Activated CD8-positive, alpha-beta memory T cell treated with anti-CD3 and anti-CD28 coated beads for 24 hours (primary cell): ENCODE data around the gene ATIC.

Source experiments
- DNase-seq: peaks from one replicate; pipeline ENCODE4 v3.0.0-alpha.2; 2020

Gene ATIC

DNA sequence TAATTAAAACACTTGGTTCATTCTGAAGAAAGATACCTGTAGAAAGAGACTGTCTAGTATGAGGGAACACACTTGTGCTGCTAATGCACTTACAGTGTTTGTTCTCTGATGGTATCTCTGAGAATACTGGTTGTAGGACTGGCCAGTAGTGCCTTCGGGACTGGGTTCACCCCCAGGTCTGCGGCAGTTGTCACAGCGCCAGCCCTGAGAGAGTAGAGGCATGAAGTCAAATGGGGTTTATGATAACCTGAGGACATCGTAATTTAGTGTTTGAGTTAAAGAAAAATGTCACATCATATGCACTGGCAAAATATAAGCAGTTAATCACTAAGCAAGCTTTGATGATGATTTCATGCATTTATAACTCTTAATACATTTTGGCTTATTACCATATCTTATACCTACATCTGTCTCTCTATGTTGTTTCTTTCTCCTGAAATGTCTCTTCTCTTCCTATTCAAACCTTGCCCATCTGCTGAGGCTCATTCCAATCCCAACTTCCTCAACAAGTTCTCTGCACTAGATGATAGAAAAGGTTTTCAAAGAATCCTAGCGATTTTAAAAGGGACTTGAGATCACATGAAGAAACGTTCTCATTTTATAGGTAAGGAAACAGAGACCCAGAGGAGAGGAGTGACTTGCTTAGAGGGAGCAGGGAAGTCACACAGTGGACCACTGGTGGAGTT, 50.2 kb downstream of the ATIC start:
- no peak for DNase-seq

DNA sequence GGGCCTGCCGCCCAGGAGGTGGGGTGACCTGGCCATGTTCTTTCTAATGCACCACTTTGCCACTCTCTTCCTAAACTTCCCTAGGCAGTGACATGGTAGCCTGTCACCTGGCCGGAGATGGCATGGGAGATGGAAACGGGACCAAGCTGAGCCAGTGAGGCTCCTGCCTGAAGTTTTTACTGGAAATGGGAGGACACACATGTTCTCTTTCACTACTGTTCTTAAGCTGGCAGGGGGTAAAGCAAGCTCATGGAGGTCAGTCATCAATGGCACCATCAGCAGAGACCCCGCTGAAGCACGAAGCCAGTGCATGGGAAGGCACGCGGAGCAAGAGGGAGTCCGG, 50.7 kb downstream of the ATIC start:
- DNase-seq: no peak

DNA sequence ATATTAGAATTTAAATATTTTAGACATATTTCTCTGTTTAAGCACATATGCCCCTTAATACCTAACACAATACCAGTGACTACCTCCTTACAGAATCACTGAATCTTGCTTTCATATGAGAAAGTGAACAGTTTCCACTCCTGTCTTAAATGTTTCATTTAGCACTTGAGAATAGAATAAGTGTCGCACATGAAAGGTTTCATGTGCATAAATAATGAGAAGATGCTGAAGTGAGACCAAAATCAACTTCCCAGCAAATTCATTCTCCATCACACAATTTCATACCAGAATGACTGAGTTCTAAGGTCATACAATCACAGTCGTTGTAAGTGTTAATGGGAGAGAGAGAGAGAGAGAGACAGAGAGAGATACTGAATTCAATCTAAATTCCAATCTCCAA, 51.2 kb downstream of the ATIC start:
- DNase-seq: no peak

DNA sequence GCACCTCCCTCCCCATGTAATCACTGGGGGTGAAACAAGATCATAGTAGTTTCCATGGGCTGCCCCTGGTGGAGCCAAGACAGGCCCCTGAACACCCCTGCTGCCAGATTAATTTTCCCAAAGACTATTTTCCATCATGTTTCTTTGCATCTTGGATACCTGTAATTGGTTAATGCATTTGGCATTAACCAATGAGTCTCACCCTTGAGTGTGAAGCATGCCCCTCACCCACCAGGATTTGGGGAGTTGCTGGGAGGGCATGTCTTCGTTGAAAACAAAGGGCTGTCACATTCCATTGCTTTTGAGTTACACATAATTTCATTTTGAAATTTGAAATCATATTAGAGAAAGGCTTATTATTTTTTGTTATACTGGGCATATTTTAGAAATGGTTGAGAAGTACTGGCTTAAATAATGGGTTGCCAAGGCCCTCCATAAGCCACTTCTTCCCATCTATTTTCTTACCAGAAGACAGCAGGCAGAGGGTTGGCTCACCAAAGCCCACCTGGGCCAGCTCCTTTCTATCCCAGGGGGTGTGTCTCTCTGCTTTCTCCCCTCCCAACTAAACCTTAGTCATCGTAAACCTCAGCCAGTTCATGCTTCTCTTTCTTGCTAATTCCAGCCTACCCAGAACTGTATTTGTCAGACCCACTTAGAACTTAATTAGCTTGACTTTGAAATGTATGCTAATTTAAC, 51.8 kb downstream of the ATIC start:
- no peak for DNase-seq

DNA sequence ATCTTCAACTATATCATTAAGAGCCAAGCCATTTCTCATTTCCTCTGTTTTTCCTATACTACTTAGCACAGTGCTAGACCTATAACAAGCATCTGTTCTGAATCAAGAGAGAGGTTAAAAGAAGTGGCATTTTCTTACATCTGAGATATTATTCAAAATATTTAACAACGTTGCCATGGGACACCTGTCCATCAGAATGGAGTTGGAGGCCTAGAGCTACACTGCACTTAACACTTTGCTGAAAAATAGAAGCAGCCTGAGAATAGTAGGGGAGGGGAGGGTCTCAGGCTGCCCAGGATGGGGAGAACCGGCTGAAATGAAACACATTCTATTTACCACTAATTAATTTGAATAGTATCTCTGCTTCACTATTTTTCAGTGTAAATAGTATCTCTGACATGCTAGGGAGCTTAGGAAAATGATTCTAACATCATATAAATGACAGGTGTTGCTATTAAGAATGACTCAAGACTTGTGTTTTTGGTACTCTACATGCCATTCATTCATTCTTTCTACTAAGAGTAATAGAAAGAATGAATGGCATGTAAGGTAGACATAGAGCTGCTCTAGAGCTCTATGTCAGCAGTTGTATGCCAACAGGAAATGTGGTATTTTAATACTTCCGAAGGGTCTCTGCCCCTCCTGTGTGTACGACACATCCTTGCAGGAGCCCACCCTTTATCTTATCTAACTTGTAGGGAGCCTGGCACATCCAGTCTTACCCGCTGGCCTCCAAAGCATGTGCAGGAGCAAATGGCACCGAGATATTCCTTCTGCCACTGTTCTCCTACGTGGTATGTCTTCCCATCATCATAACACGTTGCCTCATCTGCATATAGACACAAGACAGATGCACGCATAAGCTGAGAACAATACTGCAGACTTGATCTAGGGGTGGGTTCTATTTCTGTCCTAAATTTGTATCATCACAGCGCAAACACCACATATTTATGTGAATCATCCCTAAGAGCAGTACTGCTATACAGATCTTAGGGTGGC, 52.6 kb downstream of the ATIC start:
- DNase-seq: no peak

DNA sequence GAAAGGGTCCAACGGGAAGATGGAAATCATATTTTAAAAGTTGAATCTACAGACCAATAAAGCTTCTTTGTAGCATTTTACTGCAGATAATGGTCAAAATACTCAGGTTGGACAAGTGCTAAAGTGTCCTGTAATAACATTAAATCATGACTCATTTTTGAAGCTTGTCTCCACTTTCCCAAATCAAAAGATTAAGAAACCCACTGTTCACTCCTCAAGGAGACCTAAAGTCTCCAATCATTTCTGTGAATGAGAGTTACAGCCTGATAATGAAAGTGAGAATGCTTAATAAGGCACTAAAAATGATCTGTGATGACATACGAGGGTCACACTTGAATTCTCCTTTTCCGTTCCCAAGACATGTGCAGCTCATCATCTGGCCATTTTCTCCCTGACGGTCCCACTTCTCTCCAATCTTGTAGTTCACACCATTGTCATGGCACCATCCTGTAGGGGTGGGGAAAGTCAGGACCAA, 53.4 kb downstream of the ATIC start:
- DNase-seq: no peak

DNA sequence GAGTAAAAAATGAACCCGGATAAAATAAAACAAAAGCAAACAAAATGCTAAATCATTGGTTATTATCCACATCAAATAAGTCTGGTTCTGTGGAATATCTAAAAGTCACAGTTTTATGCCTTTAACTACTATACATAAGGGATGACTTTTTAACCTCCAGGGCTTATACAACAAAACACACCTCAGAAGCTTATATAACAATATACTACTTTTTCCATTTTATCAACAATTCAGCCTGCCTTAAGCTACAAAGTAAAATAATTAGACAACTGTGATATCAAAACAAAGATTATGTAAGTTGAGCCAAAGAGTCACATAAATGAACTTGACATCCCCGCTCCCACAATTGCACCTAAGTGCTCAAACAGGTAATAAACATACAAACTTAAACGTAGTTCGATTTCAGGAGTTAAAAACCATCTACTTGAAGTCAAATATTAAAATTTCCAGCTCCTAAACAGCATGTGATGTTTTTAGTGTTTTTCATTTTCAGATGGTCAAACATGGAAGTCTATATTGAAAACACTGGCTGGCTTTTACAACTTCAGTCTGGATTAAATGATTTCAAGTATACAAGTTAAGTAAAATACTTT, 54.7 kb downstream of the ATIC start:
- no peak for DNase-seq

DNA sequence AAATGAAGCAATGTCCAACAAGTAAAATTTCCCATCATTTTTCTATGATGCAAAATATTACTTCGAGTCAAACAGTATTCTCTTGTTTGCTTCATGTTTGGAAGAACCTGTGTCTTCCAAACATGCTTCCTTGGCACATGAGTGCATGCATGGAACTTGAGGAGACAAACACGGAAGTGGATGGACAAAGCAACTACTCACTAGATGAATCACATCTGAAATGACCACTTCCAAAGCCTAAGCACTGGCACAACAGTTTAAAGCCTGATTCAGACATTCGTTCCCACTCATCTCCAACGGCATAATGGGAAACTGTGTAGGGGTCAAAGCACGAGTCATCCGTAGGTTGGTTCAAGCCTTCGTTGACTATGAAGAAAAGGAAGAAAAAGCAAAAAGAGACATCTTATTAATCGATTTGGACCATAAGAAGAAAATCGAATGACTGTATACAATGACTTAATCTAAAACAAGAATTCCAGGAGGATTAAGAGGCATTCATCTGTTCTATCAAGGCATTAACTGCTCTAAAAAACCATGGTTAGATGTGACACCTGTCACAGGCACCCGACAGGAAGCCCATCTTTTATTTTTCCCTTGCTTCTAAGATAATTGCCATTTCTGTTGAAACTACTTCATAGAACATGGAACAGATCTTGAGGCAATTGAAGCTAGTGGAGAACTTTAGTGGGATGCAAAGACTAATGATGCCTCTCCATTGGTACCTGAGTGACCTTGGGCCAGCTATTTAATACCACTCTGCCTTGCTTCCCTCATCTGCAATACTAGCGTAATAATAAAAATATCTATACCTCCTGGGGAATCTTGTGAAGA, 56.0 kb downstream of the ATIC start:
- no peak for DNase-seq

DNA sequence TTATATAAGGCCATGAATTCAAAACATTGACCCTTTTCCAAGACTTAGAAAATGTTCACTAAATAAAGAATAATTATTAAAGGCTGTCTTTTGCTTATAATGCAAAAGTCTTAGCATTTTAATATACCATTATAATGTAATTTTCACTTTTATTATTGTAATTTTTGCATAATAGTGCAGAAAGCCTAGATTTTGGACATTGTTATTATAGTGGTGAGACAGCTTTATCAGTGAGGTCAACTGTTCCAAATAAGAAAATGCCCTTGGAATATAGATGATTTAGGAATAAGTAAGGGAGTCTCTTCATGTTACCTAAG, 56.6 kb downstream of the ATIC start:
- no peak for DNase-seq

DNA sequence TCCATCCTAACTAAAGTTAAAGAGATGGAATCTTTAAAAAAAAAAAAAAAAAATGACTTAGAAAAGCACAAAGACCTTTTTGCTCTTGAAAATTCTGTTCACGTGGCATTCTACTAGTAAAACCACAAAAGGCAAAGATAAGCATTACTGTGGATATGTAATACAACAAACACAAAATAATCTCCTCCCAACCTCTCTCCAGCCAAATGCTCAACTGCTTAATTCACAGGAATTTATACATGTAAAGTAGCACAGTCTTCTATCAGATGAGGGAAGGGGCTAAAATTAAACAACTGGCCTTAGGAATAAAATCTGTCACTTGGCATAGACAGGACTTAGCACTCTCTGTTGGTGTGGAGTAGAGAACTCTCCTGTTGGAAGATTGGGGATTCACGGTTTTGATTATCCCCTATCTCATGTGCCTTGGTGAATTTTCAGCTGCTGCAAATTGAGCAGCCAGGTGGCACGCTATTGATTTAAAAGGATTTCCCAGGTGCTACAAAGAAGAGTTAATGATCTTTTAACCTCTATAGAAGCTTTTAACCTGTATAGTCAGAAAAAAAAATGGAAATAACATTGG, 57.4 kb downstream of the ATIC start:
- no peak for DNase-seq

DNA sequence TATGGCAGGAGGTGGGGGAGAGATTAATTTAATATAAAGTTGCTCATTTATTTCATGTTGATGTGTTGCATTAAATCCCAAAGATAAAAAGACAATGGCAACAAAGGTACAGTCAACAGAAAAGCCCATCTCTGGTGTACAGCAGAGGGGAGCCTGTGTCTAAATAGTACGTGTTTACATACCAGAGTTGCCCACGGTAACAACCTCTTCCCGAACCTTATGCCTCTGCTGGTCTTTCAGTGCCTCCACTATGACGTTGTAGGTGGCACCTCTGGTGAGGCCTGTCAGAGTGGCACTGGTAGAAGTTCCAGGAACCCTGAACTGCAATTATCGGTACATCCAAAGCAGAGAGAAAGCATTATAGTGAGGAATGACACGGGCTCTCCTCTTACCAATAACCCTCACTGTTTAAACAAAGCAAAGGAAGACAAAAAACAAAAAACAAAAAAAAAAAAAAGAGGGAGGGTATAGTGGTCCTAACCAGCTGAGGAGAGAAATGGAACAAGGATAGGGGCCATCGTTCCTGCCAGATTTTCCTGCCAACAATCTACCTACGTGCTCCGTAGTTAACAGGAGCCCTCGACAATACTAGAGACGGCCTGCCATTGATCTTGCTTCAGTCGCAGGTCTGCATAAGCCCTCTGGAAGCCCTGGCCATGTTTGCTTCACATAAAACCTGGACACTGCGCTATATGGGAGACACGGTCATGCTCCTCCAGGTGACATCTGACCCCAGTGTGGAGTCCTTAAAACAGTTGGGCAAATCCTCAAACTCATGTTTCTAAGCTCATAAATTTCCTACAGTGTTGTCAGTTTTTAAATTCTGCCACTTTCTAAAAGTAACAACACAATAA, 58.5 kb downstream of the ATIC start:
- no peak for DNase-seq

DNA sequence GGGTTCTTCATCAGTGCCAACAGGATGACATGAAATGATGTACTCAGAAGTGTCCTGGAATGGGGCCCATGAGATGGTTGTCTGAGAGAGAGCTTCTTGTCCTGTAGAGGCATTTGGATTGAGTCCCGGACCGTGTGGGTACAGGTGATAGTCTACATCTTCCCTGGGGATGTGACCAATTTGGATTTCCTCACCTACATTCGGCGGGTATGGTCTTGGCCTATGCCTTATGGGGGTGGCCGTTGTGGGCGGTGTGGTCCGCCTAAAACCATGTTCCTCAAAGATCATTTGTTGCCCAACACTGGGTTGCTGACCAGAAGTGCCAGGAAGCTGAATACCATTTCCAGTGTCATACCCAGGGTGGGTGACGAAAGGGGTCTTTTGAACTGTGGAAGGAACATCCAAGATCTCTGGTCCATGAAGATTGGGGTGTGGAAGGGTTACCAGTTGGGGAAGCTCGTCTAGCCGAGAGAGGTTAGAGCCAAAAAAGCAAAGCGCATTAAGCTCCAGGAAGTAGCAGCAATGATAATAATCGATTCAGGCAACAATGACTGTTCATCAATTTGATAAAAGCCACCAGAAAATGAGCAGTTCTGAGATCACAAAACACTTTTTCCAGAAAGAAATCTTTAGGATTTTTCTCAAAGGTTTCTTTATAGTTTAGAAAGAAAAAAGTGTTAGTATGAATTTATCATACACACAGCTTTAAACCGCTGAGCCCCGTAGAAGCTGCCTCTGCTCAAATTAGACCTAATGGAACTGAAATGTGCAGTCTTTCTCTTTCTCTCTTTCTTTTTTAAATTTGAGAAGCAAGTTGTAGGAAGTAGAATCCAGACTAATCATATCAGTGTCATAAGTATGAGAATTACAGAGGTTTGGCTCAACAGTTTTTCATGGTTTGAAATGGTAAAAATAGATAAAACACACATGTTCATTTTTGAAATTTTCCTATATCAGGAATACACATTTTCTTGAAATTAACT, 60.3 kb downstream of the ATIC start:
- no peak for DNase-seq

DNA sequence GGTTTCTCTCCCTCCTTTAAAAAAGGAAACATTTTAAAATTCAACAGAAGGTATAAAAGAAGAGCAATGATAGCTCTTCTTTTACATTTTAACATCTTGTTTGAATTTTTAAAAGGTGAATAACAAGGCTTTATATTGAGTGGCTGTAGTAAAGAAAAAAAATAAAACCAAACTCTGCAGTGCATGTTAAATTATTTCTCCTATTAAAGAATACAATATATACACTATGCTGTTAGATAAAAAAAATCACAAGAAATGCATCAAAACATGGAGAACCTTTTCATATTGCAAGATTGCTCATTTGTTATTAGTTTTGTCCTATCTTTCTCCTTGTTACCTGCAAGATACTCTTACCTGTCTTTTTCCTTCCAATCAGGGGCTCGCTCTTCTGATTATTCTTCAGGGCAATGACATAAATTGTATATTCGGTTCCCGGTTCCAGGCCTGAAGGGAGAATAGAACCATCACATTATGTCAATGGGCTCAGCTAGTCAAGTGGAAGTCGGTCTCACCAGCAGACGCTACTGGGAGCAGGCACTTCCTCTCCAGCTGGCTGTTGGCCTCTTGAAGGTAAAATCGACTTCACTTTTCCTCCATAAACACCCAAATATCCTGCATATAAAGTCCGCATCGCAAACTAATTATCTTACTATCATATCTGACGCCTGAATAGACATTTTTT, 61.2 kb downstream of the ATIC start:
- DNase-seq: no peak

DNA sequence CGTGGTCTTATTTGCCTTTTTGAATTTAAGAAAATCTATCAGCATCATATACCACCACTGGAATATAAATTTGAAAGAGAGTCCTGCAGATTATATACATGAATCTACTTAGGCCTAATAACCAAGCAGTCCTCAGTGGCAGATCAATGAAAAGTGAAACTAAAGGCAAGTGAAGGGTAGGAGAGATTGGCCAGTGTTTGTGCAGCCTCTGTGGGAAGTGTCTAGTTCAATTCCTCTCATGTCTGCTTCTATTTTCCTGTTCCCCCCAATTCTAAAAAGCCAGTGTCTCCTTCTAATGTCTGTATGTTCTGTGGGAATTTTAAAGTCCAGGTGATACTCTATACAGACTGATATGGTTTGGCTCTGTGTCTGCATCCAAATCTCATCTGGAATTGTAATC, 62.1 kb downstream of the ATIC start:
- no peak for DNase-seq

DNA sequence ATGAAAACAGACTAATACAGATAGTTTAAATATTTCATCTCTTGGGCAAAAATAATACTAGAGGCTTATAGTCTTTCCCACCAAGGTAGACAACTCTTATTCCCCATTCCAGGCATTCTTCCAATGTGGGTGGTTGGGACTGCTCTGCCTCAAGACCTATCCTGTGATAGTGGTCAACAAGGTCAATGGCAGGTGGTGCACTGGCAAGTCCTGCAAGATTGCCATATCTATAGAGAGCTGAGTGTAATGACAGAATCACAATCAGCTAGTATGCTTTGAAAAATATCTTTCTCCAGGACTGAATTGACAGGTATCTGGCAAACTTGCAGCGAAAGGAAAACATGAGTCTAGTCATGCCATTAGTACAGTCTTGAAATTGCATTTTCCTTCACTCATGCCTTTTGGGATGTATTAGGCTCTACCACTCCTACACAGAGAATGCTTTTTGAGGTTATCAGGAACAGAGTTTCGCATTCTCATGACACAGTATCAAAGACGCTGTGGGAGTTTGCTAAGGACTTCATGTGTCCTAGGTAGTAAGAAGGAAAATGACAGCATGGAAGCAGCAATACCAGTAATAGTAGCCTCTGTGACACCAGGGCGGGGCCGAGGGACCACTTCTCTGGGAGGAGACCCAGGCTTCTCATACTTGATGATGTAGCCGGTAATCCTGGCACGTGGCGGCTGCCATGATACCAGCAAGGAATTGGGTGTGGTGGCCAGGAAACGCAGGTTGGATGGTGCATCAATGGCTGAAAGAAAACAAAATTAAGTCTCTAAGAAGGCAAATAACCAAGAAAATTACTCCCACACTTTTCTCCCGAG, 63.0 kb downstream of the ATIC start:
- no peak for DNase-seq

DNA sequence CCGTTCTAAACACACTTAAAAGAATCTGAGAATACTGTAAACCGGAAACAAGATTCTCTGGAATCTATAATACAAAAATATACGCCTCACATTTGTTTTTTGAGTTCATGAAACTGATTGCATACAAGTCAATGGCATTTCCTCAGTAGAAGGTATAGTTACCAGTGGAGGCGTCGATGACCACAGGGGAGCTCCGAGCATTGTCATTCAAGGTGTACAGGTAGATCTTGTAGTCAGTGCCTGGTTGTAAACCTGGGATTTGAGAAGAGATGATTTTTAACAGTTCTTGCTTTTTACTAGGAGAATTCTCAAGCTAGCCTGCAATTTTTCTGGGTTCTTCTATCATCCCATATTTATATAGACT, 63.6 kb downstream of the ATIC start:
- no peak for DNase-seq

DNA sequence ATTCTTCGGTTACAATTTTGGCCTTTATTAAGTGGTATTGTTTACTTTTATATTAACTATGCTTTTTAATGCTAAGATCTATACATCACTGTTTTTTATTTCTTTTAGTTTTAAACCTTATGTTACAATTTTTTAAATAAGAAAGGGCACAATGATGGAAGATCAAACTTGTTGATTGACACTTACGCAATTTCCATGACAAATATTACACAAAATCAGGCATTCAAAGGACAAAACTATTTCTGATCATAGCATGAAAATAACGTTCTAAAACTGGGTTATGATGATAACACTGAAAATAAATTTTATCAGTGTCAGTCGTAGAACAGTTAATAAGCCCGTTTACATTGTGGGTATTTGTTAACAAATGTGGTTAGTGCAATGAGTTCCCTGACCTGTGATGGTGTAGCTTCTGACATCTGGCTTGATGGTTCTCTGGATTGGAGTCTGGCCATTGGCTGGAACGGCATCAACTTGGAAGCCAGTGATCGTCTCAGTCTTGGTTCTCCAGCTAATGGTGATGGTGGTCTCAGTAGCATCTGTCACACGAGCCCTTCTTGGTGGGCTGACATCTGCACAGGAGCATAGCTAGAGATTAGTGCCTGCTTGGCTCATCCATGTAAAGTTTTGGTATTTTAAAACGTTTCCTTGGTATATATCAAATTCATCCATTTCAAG, 64.4 kb downstream of the ATIC start:
- no peak for DNase-seq

DNA sequence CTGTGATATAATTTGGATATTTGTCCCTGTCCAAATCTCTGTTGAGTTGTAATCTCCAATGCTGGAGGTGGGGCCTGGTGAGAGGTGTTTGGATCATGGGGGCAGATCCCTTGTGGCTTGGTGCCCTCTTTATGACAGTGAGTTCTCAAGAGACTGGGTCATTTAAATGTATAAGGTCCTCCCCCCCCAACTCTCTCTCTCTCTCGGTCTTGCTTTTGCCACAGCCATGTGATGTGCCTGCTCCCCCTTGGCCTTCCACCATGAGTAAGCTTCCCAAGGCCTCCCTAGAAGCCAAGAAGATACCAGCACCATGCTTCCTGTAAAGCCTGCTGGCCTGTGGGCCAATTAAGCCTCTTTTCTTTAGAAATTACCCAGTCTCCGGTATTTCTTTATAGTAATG, 65.4 kb downstream of the ATIC start:
- DNase-seq: no peak
